NCI-H510A treated with DMSO at 0.1 percent for 48 hours (cell line): Measurements from ENCODE around the gene AK2.
A peak's percentile ranks its signal among the peaks of the same experiment; 100 is the strongest.
"Not testable (repeated sequence)": the region's sequence is repeated elsewhere in the genome, so short reads cannot be mapped to it uniquely, and the experiment has no call there.

Source experiments
- DNase-seq: peaks from one replicate; lab custom pipeline; 2025; lab: John Stamatoyannopoulos, UW

AK2 gene

GRCh38 chr1:33036526-33037503, at the start of gene AK2:
AK2 (minus strand) TSS chr1:33036883; CDS start chr1:33036828, 55 bp downstream.
- DNase-seq: peak; percentile 100

GRCh38 chr1:33086384-33086850, 49.7 kb upstream of the AK2 start:
- peak; percentile 70 for DNase-seq

GRCh38 chr1:33085332-33085731, 48.6 kb upstream of the AK2 start:
- no peak for DNase-seq

GRCh38 chr1:33082575-33083108, 46.0 kb upstream of the AK2 start:
- no peak for DNase-seq

GRCh38 chr1:33081554-33082305, 45.0 kb upstream of the AK2 start:
- no peak for DNase-seq

GRCh38 chr1:33080885-33081553, 44.3 kb upstream of the AK2 start, which contains the start of gene AZIN2:
AZIN2 (plus strand) TSS chr1:33081153; CDS start chr1:33082250, 1,097 bp downstream.
- peak; percentile 98 for DNase-seq

GRCh38 chr1:33080373-33080772, 43.7 kb upstream of the AK2 start:
- DNase-seq: no peak

- no peak for DNase-seq
Observed at GRCh38 chr1:33078030-33078591, 41.4 kb upstream of the AK2 start.

GRCh38 chr1:33074193-33074945, 37.7 kb upstream of the AK2 start:
- DNase-seq: no peak

- DNase-seq: no peak
Observed at GRCh38 chr1:33072707-33073106, 36.0 kb upstream of the AK2 start.

- DNase-seq: no peak
Observed at GRCh38 chr1:33070628-33071027, 33.9 kb upstream of the AK2 start.

- DNase-seq: not testable (repeated sequence)
Observed at GRCh38 chr1:33068108-33068507, 31.4 kb upstream of the AK2 start.

GRCh38 chr1:33066477-33066876, 29.8 kb upstream of the AK2 start:
- not testable (repeated sequence) for DNase-seq

GRCh38 chr1:33065301-33065700, 28.6 kb upstream of the AK2 start:
- no peak for DNase-seq

GRCh38 chr1:33064284-33064683, 27.6 kb upstream of the AK2 start:
- not testable (repeated sequence) for DNase-seq

GRCh38 chr1:33061834-33062233, 25.2 kb upstream of the AK2 start:
- DNase-seq: no peak

- DNase-seq: no peak
Observed at GRCh38 chr1:33060579-33061083, 23.9 kb upstream of the AK2 start.

- DNase-seq: no peak
Observed at GRCh38 chr1:33057095-33057494, 20.4 kb upstream of the AK2 start.

- DNase-seq: no peak
Observed at GRCh38 chr1:33056426-33056825, 19.7 kb upstream of the AK2 start.

GRCh38 chr1:33055210-33056008, 18.7 kb upstream of the AK2 start:
- peak; percentile 84 for DNase-seq
